Common myeloid progenitor, CD34-positive (primary cell): ENCODE results near the gene RPL13A.
A peak's percentile ranks its signal among the peaks of the same experiment; 100 is the strongest.
"Not testable (repeated sequence)": the region's sequence is repeated elsewhere in the genome, so short reads cannot be mapped to it uniquely, and the experiment has no call there.

Experiments used
- CTCF ChIA-PET: fragments of 350-600 bp; sonication (Branson Sonifier 250); formaldehyde crosslinking; loops from one replicate; lab custom pipeline; 2021; ENCODE audit warnings: antibody characterized with exemption; lab: Charles Lee
- POLR2A ChIA-PET: fragments of 350-600 bp; sonication (Branson Sonifier 250); formaldehyde crosslinking; loops from one replicate; lab custom pipeline; 2021; ENCODE audit warnings: antibody characterized with exemption; lab: Charles Lee
- DNase-seq, 3 donors: peaks; one replicate each; pipeline versions ENCODE4 v3.0.0 to v3.0.0-alpha.2; 2013
- H3K27ac ChIP-seq, 2 experiments: 1 replicate in 1 of 2; 2 replicates in 1 of 2; pipeline ENCODE4 v1.7.0; 2013; ENCODE audit warnings: inconsistent platforms in 2 of 2, low read length in 2 of 2, mild to moderate bottlenecking in 2 of 2, low read depth in 1 of 2, moderate library complexity in 1 of 2; ENCODE audit not compliant: severe bottlenecking in 2 of 2, insufficient read depth in 1 of 2, poor library complexity in 1 of 2
- H3K27me3 ChIP-seq, 5 experiments: replicated peaks in 2 of 5; 1 replicate in 3 of 5; 2 replicates in 2 of 5; pipeline versions ENCODE4 v1.6.1 to v1.7.0; 2013; ENCODE audit warnings: low read length in 4 of 5, mild to moderate bottlenecking in 2 of 5, moderate library complexity in 2 of 5, inconsistent platforms in 1 of 5; ENCODE audit not compliant: insufficient read depth in 5 of 5, control insufficient read depth in 4 of 5
- H3K36me3 ChIP-seq, 4 experiments: 1 replicate in 2 of 4; 2 replicates in 2 of 4; pipeline versions ENCODE4 v1.6.1 to v1.7.0; 2013; ENCODE audit warnings: low read length in 3 of 4, control low read depth in 1 of 4, mild to moderate bottlenecking in 1 of 4; ENCODE audit not compliant: control insufficient read depth in 4 of 4, insufficient read depth in 4 of 4
- H3K4me1 ChIP-seq, 4 experiments: 1 replicate in 3 of 4; 2 replicates in 1 of 4; pipeline versions ENCODE4 v1.6.1 to v1.7.1; 2013; ENCODE audit warnings: low read length in 3 of 4, mild to moderate bottlenecking in 3 of 4, control low read depth in 1 of 4, inconsistent platforms in 1 of 4, moderate library complexity in 1 of 4; ENCODE audit not compliant: control insufficient read depth in 4 of 4, insufficient read depth in 4 of 4; ENCODE audit errors: control extremely low read depth in 1 of 4
- H3K4me3 ChIP-seq, 7 experiments: 1 replicate in 4 of 7; 2 replicates in 3 of 7; pipeline versions ENCODE4 v1.5.1 to v1.7.0; 2013; ENCODE audit warnings: mild to moderate bottlenecking in 7 of 7, low read length in 6 of 7, moderate library complexity in 6 of 7, inconsistent platforms in 2 of 7, low read depth in 2 of 7, control low read depth in 1 of 7; ENCODE audit not compliant: insufficient read depth in 4 of 7, control insufficient read depth in 1 of 7; ENCODE audit errors: extremely low read depth in 1 of 7
- H3K9me3 ChIP-seq, 5 experiments: 1 replicate in 4 of 5; 2 replicates in 1 of 5; pipeline versions ENCODE4 v1.6.1 to v1.7.1; 2013; ENCODE audit warnings: low read length in 4 of 5, mild to moderate bottlenecking in 2 of 5, inconsistent platforms in 1 of 5, low read depth in 1 of 5, moderate library complexity in 1 of 5; ENCODE audit not compliant: control insufficient read depth in 4 of 5, insufficient read depth in 2 of 5; ENCODE audit errors: control extremely low read depth in 1 of 5
- WGBS: methylation state at CpG from one replicate; pipeline ENCODE4 v1.1.5; 2013; ENCODE audit not compliant: insufficient coverage; 5-methylcytosine and 5-hydroxymethylcytosine counted together

The RPL13A gene

GRCh38 chr19:49473501-49473867, 13.9 kb upstream of the RPL13A start:
- CTCF ChIA-PET = interaction anchor here (0.7 to 2.5 kb wide), 22 partner anchors 8 to 247 kb away, joined by 3 to 23 read pairs (median 4); partner anchors contain the start of genes ALDH16A1, NOSIP and PIH1D1
- not testable (repeated sequence) for DNase-seq, H3K36me3 ChIP-seq, H3K27ac ChIP-seq, H3K9me3 ChIP-seq, H3K27me3 ChIP-seq
- POLR2A ChIA-PET = interaction anchor here (0.6 to 1.1 kb wide), 3 partner anchors 20 to 274 kb away, joined by 3 to 4 read pairs (median 4); partner anchors contain the start of gene ALDH16A1
- Histone ChIP-seq H3K4me3 (peak overlapping the region in 5 of 7 experiments; percentile 60 to 81 (median 72)), H3K4me1 (peaks cover 4 to 61% (median 54%) of the 10 kb centered on the region in 4 experiments)
- WGBS = 86% methylated on average over 9 of the region's 9 CpGs

GRCh38 chr19:49473868-49474541, 13.4 kb upstream of the RPL13A start, which contains the start of gene FLT3LG:
Gene FLT3LG, plus strand, starts transcription at chr19:49474215. Its CDS starts 425 bp downstream, at chr19:49474640.
- Histone ChIP-seq H3K27ac (peak within 1 kb of the TSS in 1 of 2 experiments; percentile 79), H3K4me1 (peaks cover 4 to 56% (median 51%) of the 10 kb centered on the region in 4 experiments), H3K36me3 (peaks cover 0 to 3% (median 0%) of the 10 kb centered on the region in 4 experiments), H3K4me3 (peak within 1 kb of the TSS; percentile 51 to 81 (median 65)), H3K27me3 (no peaks in the 10 kb centered on the region), H3K9me3 (no peaks in the 10 kb centered on the region)
- POLR2A ChIA-PET = interaction anchor here (0.6 to 1.1 kb wide), 3 partner anchors 21 to 275 kb away, joined by 3 to 4 read pairs (median 4); partner anchors contain the start of gene ALDH16A1
- CTCF ChIA-PET = interaction anchor here (0.7 to 2.5 kb wide), 22 partner anchors 9 to 248 kb away, joined by 3 to 23 read pairs (median 4); partner anchors contain the start of genes ALDH16A1, NOSIP and PIH1D1
- DNase-seq = peak; percentile 88 to 93 (median 92)
- 0% methylated on average over 20 of the region's 33 CpGs for WGBS

GRCh38 chr19:49474542-49474924, 12.9 kb upstream of the RPL13A start:
- Histone ChIP-seq H3K9me3 (no peaks in the 10 kb centered on the region), H3K36me3 (peaks cover 0 to 3% (median 0%) of the 10 kb centered on the region in 4 experiments), H3K4me3 (peak overlapping the region; percentile 23 to 81 (median 65)), H3K27me3 (no peaks in the 10 kb centered on the region), H3K27ac (peak overlapping the region in 1 of 2 experiments; percentile 79), H3K4me1 (peaks cover 4 to 52% (median 47%) of the 10 kb centered on the region in 4 experiments)
- CTCF ChIA-PET = interaction anchor here (0.7 to 2.2 kb wide), 3 partner anchors 74 to 121 kb away, joined by 3 to 23 read pairs (median 3); no protein-coding TSS in a partner anchor
- WGBS = 7% methylated on average over 11 of the region's 11 CpGs
- no peak for DNase-seq
- POLR2A ChIA-PET = interaction anchor here (1.1 kb wide), 1 partner anchor 21 kb away, joined by 4 read pairs; the partner anchor contains the start of gene ALDH16A1

GRCh38 chr19:49475191-49475917, 12.1 kb upstream of the RPL13A start:
- no peaks in the 10 kb centered on the region for H3K9me3 ChIP-seq
- peak overlapping the region in 1 of 2 experiments; percentile 79 for H3K27ac ChIP-seq
- no peak for DNase-seq
- peaks cover 4 to 45% (median 39%) of the 10 kb centered on the region in 4 experiments for H3K4me1 ChIP-seq
- no peak overlapping the region for H3K4me3 ChIP-seq
- H3K36me3 ChIP-seq = peaks cover 0 to 3% (median 0%) of the 10 kb centered on the region in 4 experiments
- no peaks in the 10 kb centered on the region for H3K27me3 ChIP-seq
- ChIA-PET CTCF (interaction anchor here (0.8 to 1.8 kb wide), 6 partner anchors 22 to 204 kb away, joined by 3 to 4 read pairs (median 3); partner anchors contain the start of gene ALDH16A1), POLR2A (interaction anchor here (1.3 kb wide), 1 partner anchor 21 kb away, joined by 4 read pairs; the partner anchor contains the start of gene RPS11)
- 76% methylated on average over 10 of the region's 15 CpGs for WGBS

- Histone ChIP-seq H3K4me1 (peaks cover 0 to 36% (median 30%) of the 10 kb centered on the region in 4 experiments), H3K4me3 (no peak overlapping the region), H3K36me3 (no peaks in the 10 kb centered on the region), H3K27ac (no peak overlapping the region), H3K9me3 (no peaks in the 10 kb centered on the region), H3K27me3 (no peaks in the 10 kb centered on the region)
- POLR2A ChIA-PET = interaction anchor here (1.3 kb wide), 1 partner anchor 20 kb away, joined by 4 read pairs; the partner anchor contains the start of gene RPS11
- CTCF ChIA-PET = interaction anchor here (0.8 to 1.8 kb wide), 8 partner anchors 22 to 203 kb away, joined by 3 to 4 read pairs (median 3); partner anchors contain the start of genes ALDH16A1 and PIH1D1
- DNase-seq = peak in 2 of 3 donors; percentile 70 to 73
- 69% methylated on average over 20 of the region's 27 CpGs for WGBS
Observed at GRCh38 chr19:49475995-49476880, 11.2 kb upstream of the RPL13A start.
